ENCODE results near the gene KLHL26. TPM values are rescaled to one million over a fixed set of nuclear protein-coding genes. Genes with fewer than 3 reads are reported as not detected.
"Not testable (repeated sequence)": the region's sequence is repeated elsewhere in the genome, so short reads cannot be mapped to it uniquely, and the experiment has no call there.

KLHL26 gene
- total RNA-seq, 1 donor from 2014 or later: 12.3 TPM

GRCh38 chr19:18589380-18590272 lies 47.2 kb upstream of the KLHL26 start:
- Mint-ChIP-seq H3K9me3 (no peaks in the 10 kb centered on the region), H3K27me3 (ENCODE audit: low read depth) (peaks cover 20% of the 10 kb centered on the region), H3K4me1 (peaks cover 32% of the 10 kb centered on the region), H3K36me3 (ENCODE audit: low read depth) (no peaks in the 10 kb centered on the region), H3K27ac (ENCODE audit: unreplicated experiment) (peak overlapping the region; percentile 83), H3K4me3 (peak overlapping the region; percentile 94)
- DNase-seq (ENCODE audit: low read depth, low spot score): peak; percentile 62
- TF ChIP-seq CTCF (conservative IDR thresholded peaks at IDR 0.05): peak; percentile 22

GRCh38 chr19:18590273-18591272 lies 46.3 kb upstream of the KLHL26 start:
- peak; percentile 74 for DNase-seq (ENCODE audit: low read depth, low spot score)
- H3K27ac Mint-ChIP-seq (ENCODE audit: unreplicated experiment): no peak overlapping the region
- H3K4me1 Mint-ChIP-seq: peaks cover 37% of the 10 kb centered on the region
- H3K9me3 Mint-ChIP-seq: no peaks in the 10 kb centered on the region
- H3K27me3 Mint-ChIP-seq (ENCODE audit: low read depth): peaks cover 20% of the 10 kb centered on the region
- H3K36me3 Mint-ChIP-seq (ENCODE audit: low read depth): no peaks in the 10 kb centered on the region
- H3K4me3 Mint-ChIP-seq: peak overlapping the region; percentile 94
- TF ChIP-seq CTCF (conservative IDR thresholded peaks at IDR 0.05): peak; percentile 58

- Mint-ChIP-seq H3K27ac (ENCODE audit: unreplicated experiment) (no peak overlapping the region), H3K9me3 (no peaks in the 10 kb centered on the region)
These were observed 45.0 kb upstream of the KLHL26 start for GRCh38 chr19:18591735-18592385.

GRCh38 chr19:18592732-18593131 lies 44.1 kb upstream of the KLHL26 start:
- not testable (repeated sequence) for H3K36me3 Mint-ChIP-seq (ENCODE audit: low read depth); DNase-seq (ENCODE audit: low read depth, low spot score); H3K27ac Mint-ChIP-seq (ENCODE audit: unreplicated experiment); H3K9me3 Mint-ChIP-seq
- Mint-ChIP-seq H3K27me3 (ENCODE audit: low read depth) (peaks cover 37% of the 10 kb centered on the region), H3K4me3 (peak overlapping the region; percentile 54), H3K4me1 (peaks cover 41% of the 10 kb centered on the region)

More at GRCh38 chr19:18591735-18592385, 45.0 kb upstream of the KLHL26 start:
- Mint-ChIP-seq H3K4me3 (peak overlapping the region; percentile 47), H3K27me3 (ENCODE audit: low read depth) (peaks cover 31% of the 10 kb centered on the region), H3K36me3 (ENCODE audit: low read depth) (no peaks in the 10 kb centered on the region), H3K4me1 (peaks cover 38% of the 10 kb centered on the region)
- no peak for TF ChIP-seq CTCF (conservative IDR thresholded peaks at IDR 0.05)
- no peak for DNase-seq (ENCODE audit: low read depth, low spot score)

- Mint-ChIP-seq H3K4me3 (peak overlapping the region; percentile 63), H3K9me3 (no peaks in the 10 kb centered on the region), H3K4me1 (peaks cover 34% of the 10 kb centered on the region), H3K36me3 (ENCODE audit: low read depth) (no peaks in the 10 kb centered on the region), H3K27ac (ENCODE audit: unreplicated experiment) (no peak overlapping the region), H3K27me3 (ENCODE audit: low read depth) (peaks cover 38% of the 10 kb centered on the region)
- TF ChIP-seq CTCF (conservative IDR thresholded peaks at IDR 0.05): no peak
- DNase-seq (ENCODE audit: low read depth, low spot score): no peak
These were observed 43.3 kb upstream of the KLHL26 start for GRCh38 chr19:18593367-18594095.
